Right lobe of liver (tissue), 6 donors: ENCODE data around the gene SEMA6B. TPM values are rescaled to one million over a fixed set of nuclear protein-coding genes. Genes with fewer than 3 reads are reported as not detected.
A peak's percentile ranks its signal among the peaks of the same experiment; 100 is the strongest.

Source experiments
- ATAC-seq, 4 donors: fragments of 200-7000 bp; cut with Tn5 transposase; one replicate each; pipeline ENCODE4 v1.9.1; 2020; ENCODE audit warnings: mild to moderate bottlenecking in 4 of 4, moderate library complexity in 4 of 4
- DNase-seq, 3 donors: peaks; one replicate each; pipeline ENCODE4 v3.0.0-alpha.2; 2020
- H3K27ac ChIP-seq, 3 donors: fragments of 200-600 bp; one replicate each; pipeline ENCODE4 v1.8.0; 2022
- H3K27me3 ChIP-seq, 2 donors: fragments of 200-600 bp; one replicate each; pipeline ENCODE4 v1.8.0; 2022
- H3K36me3 ChIP-seq, 4 donors: fragments of 200-600 bp; sonication (generic) in 1 of 4; one replicate each; pipeline versions ENCODE4 v1.5.1 to v1.8.0; 2017 to 2022; ENCODE audit warnings: control low read depth in 1 of 4
- H3K4me1 ChIP-seq, 4 donors: fragments of 200-600 bp; sonication (generic) in 1 of 4; one replicate each; pipeline versions ENCODE4 v1.5.1 to v1.8.0; 2017 to 2022; ENCODE audit warnings: control low read depth in 1 of 4
- H3K4me3 ChIP-seq, 3 donors: fragments of 200-600 bp; one replicate each; pipeline ENCODE4 v1.8.0; 2022
- H3K9me3 ChIP-seq, 4 donors: fragments of 200-600 bp; sonication (generic) in 1 of 4; one replicate each; pipeline versions ENCODE4 v1.5.1 to v1.8.0; 2017 to 2022; ENCODE audit warnings: control low read depth in 1 of 4
- POLR2A ChIP-seq: fragments of 450-650 bp; IDR thresholded peaks from one replicate; pipeline ENCODE4 v1.6.1; 2017; ENCODE audit warnings: antibody characterized with exemption, mild to moderate bottlenecking
- WGBS: methylation state at CpG from one replicate; pipeline ENCODE4 v1.1.6; 2018; ENCODE audit warnings: low coverage, low lambda C conversion rate; ENCODE audit not compliant: insufficient coverage; ENCODE audit errors: missing lambda C conversion rate; 5-methylcytosine and 5-hydroxymethylcytosine counted together
- intact Hi-C, 2 donors: fragments of 100-400 bp; cut with DNase I; formaldehyde crosslinking; loops; one replicate each; pipeline versions ENCODE4 v1.11.2 to v1.14.1; 2022
- total RNA-seq, 6 experiments: library from RNA; depleted of rRNA in 2 of 6; stranded (reverse); fragments of >200 nt in 2 of 6; fragmentation: NEBNext Ultra II Directional in 3 of 6; extraction: Animal tissue kit (Norgen Biotek cat#: 25700) in 3 of 6; gene quantifications; one replicate each; pipeline versions ENCODE4 v1.1.0 to v1.2.4, GENCODE V29; 2016 to 2023
- TF ChIP-seq, protein P1 (sequence below), 4 donors: fragments of 200-600 bp in 3 of 4; fragments of 450-650 bp in 1 of 4; IDR thresholded peaks; one replicate each; pipeline versions ENCODE4 v1.5.1 to v1.8.0; 2016 to 2022; ENCODE audit warnings: antibody characterized with exemption in 4 of 4, mild to moderate bottlenecking in 2 of 4
- donor health status: DM: no; HTN: yes; CAD: no.
- donor health status: DM: no; HTN: no; CAD: no.
- donor health status: DM: no; HTN: no; CAD: no.
- donor health status: DM: no; HTN: yes; CAD: no.
- donor health status: DM: no; HTN: yes; CAD: no.

The SEMA6B gene
- total RNA-seq, 6 experiments from 2014 or later, result 1.0 to 6.5 (median 2.3) TPM

DNA sequence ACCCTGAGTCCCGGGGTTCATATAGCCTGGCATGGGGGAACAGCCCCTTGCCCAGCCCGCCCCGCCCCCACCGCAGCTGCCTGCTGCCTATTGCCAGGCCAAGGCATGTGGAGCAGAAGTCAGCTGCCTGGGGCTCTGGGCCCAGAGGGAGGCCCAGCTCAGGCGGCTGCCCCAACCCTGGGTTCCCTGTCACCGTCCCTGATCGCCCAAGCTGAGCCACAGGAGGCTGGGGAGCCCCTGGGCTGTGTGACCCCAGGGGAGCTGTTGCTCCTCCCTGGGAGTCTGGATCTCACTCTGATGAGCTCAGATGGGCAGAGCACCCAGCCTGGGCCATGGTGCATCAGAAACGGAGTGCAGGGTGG is 42.6 kb downstream of the SEMA6B start:
- intact Hi-C loops, result no loop called here
- Histone ChIP-seq H3K4me1 (peaks cover 0 to 52% (median 23%) of the 10 kb centered on the region in 4 donors), H3K4me3 (no peak overlapping the region), H3K27ac (peak overlapping the region in 1 of 3 donors; percentile 47), H3K36me3 (peaks cover 0 to 32% (median 16%) of the 10 kb centered on the region in 4 donors), H3K9me3 (no peaks in the 10 kb centered on the region), H3K27me3 (no peaks in the 10 kb centered on the region)
- 18% methylated on average over 3 of the region's 8 CpGs for WGBS
- DNase-seq, result peak in 2 of 3 donors; percentile 41 to 76
- TF ChIP-seq POLR2A, result no peak
- peak; percentile 4 to 43 (median 10) for ATAC-seq

DNA sequence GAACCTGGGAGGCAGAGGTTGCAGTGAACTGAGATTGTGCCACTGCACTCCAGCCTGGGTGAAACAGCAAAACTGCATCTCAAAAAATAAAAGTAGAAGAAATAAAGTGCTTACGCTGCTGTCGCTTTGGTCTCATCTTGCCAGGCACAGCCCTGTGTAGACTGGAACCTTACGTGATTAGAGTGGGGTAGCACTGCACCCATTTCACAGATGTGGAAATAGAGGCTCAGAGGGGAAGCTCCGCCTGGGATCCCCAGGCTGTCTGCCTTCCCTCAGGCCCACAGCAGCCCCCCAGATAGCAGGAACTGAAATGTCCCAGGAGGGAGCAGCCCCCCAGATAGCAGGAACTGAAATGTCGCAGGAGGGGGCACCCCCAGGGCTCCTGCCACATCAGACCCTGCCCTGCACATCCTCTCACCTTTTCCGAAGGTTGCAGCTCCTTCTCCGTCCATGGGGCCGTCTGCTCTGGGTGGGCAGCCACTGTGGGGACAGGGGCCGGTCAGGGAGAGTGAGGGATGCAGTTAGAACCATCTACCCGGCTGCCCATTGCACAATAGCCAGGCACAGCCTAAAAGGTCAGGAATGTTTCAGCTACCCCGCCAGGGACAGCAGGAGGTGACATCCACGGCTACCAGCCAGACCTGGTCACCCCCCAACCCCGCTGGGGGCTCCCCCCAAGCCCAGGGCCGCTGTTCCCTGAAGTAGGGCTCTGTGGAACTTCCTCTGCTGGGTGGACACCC is 43.1 kb downstream of the SEMA6B start:
- peaks cover 0 to 33% (median 16%) of the 10 kb centered on the region in 4 donors for H3K36me3 ChIP-seq
- no peaks in the 10 kb centered on the region for H3K9me3 ChIP-seq
- peak in 1 of 3 donors; percentile 73 for DNase-seq
- H3K27me3 ChIP-seq, result no peaks in the 10 kb centered on the region
- H3K4me3 ChIP-seq, result no peak overlapping the region
- H3K27ac ChIP-seq, result peak overlapping the region in 1 of 3 donors; percentile 47
- WGBS, result 62% methylated on average over 6 of the region's 14 CpGs
- TF ChIP-seq, protein P1, sequence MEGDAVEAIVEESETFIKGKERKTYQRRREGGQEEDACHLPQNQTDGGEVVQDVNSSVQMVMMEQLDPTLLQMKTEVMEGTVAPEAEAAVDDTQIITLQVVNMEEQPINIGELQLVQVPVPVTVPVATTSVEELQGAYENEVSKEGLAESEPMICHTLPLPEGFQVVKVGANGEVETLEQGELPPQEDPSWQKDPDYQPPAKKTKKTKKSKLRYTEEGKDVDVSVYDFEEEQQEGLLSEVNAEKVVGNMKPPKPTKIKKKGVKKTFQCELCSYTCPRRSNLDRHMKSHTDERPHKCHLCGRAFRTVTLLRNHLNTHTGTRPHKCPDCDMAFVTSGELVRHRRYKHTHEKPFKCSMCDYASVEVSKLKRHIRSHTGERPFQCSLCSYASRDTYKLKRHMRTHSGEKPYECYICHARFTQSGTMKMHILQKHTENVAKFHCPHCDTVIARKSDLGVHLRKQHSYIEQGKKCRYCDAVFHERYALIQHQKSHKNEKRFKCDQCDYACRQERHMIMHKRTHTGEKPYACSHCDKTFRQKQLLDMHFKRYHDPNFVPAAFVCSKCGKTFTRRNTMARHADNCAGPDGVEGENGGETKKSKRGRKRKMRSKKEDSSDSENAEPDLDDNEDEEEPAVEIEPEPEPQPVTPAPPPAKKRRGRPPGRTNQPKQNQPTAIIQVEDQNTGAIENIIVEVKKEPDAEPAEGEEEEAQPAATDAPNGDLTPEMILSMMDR (IDR thresholded peaks at IDR 0.05), result no peak
- peak in 3 of 4 donors; percentile 3 to 20 (median 8) for ATAC-seq
- intact Hi-C loops, result no loop called here
- H3K4me1 ChIP-seq, result peaks cover 0 to 46% (median 20%) of the 10 kb centered on the region in 4 donors

DNA sequence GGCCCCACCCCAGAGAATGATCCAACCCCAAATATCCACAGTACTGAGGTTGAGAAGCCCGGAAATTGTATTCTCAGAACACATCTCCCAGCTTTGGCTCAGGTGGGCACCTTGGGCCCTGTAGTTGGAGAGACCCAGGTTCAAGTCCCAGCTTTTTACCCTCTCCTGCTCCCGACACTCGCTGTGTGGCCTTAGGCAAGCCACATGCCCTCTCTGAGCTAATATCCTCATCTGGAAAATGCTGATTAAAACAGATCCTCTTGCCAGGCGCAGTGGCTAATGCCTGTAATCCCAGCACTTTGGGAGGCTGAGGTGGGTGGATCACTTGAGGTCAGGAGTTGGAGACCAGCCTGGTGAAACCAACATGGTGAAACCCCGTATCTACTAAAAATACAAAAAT is 43.8 kb downstream of the SEMA6B start:
- Histone ChIP-seq H3K36me3 (peaks cover 0 to 33% (median 16%) of the 10 kb centered on the region in 4 donors), H3K4me3 (no peak overlapping the region), H3K27ac (no peak overlapping the region), H3K27me3 (no peaks in the 10 kb centered on the region), H3K9me3 (no peaks in the 10 kb centered on the region), H3K4me1 (peaks cover 0 to 40% (median 17%) of the 10 kb centered on the region in 4 donors)
- ATAC-seq (no peak), DNase-seq (no peak)
- intact Hi-C loops, result no loop called here
- TF ChIP-seq POLR2A, result no peak
- TF ChIP-seq, protein P1 (IDR thresholded peaks at IDR 0.05), result no peak
- WGBS, result 80% methylated on average over 1 of the region's 5 CpGs

DNA sequence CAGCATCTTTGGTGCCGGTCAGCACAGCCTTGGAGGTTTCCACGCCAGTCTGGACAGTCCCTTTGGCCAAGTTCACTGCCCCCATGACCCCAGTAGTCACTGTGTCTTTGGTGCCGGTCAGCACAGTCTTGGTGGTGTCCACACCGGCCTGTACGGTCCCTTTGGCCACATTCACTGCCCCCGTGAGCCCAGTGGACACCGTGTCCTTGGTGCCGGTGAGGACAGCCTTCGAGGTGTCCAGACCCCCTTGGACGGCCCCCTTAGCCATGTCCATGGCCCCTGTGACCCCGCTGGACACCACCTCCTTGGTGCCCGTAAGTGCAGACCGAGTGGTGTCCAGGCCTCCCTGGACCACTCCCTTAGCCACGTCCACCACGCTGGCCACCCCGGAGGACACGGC is 46.2 kb downstream of the SEMA6B start:
- TF ChIP-seq, protein P1 (IDR thresholded peaks at IDR 0.05), result no peak
- no peak for TF ChIP-seq POLR2A
- H3K27me3 ChIP-seq, result no peaks in the 10 kb centered on the region
- H3K36me3 ChIP-seq, result peaks cover 0 to 38% (median 16%) of the 10 kb centered on the region in 4 donors
- no peak overlapping the region for H3K4me3 ChIP-seq
- intact Hi-C loops, result no loop called here
- peaks cover 0 to 21% (median 7%) of the 10 kb centered on the region in 4 donors for H3K4me1 ChIP-seq
- ATAC-seq (no peak), DNase-seq (no peak)
- no peak overlapping the region for H3K27ac ChIP-seq
- WGBS, result 86% methylated on average over 2 of the region's 17 CpGs
- no peaks in the 10 kb centered on the region for H3K9me3 ChIP-seq

DNA sequence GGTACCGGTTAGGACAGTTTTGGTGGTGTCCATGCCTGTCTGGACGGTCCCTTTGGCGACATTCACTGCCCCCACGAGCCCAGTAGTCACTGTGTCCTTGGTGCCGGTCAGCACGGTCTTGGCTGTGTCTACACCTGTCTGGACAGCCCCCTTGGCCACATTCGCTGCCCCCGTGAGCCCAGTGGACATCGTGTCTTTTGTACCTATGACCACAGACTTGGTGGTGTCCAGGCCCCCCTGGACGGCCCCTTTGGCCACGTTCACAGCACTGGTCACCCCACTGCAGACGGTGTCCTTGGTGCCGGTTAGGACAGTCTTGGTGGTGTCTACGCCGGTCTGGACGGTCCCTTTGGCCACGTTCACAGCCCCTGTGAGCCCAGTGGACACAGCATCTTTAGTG is 47.4 kb downstream of the SEMA6B start:
- Histone ChIP-seq H3K27ac (no peak overlapping the region), H3K36me3 (peaks cover 0 to 48% (median 20%) of the 10 kb centered on the region in 4 donors), H3K4me1 (peaks cover 0 to 9% (median 2%) of the 10 kb centered on the region in 4 donors), H3K9me3 (no peaks in the 10 kb centered on the region), H3K4me3 (no peak overlapping the region), H3K27me3 (no peaks in the 10 kb centered on the region)
- no CpG with 5 or more reads among the region's 17 CpGs for WGBS
- TF ChIP-seq, protein P1 (IDR thresholded peaks at IDR 0.05), result no peak
- ATAC-seq (no peak), DNase-seq (no peak)
- intact Hi-C loops, result no loop called here
